GM12878 (cell line): ENCODE results near the gene PHAF1. TPM values are rescaled to one million over a fixed set of nuclear protein-coding genes. Genes with fewer than 3 reads are reported as not detected.

Experiments used
- ATAC-seq: fragments of 200-7000 bp; cut with Tn5 transposase; 3 replicates; pipeline ENCODE4 v1.9.1; 2020; ENCODE audit warnings: mild to moderate bottlenecking, moderate library complexity
- BruUV-seq: library from RNA; stranded (reverse); fragments of 400-500 nt; replicated peaks from 2 replicates; lab custom pipeline; 2021; lab: Mats Ljungman, UMichigan
- CTCF ChIA-PET: fragments of 300-600 bp; sonication (Branson Sonifier 250); formaldehyde crosslinking; extraction: SDS; loops from one replicate; lab custom pipeline; 2021; ENCODE audit warnings: inconsistent platforms; lab: Yijun Ruan, JAX
- POLR2A ChIA-PET: fragments of 350-600 bp; formaldehyde crosslinking; extraction: SDS; loops from one replicate; lab custom pipeline; 2021; ENCODE audit warnings: inconsistent platforms; lab: Charles Lee
- RAD21 ChIA-PET: fragments of 300-600 bp; sonication (Branson Sonifier 250); formaldehyde crosslinking; loops from one replicate; lab custom pipeline; 2023; ENCODE audit warnings: antibody characterized with exemption; ENCODE audit not compliant: unreplicated experiment; lab: Charles Lee
- SMC1A ChIA-PET: fragments of 300-600 bp; sonication (Branson Sonifier 250); formaldehyde crosslinking; loops from one replicate; lab custom pipeline; 2023; ENCODE audit not compliant: unreplicated experiment, uncharacterized antibody; lab: Charles Lee
- DNase-seq: peaks from one replicate; pipeline ENCODE4 v3.0.0-alpha.2; 2011; ENCODE audit warnings: low read depth, low spot score
- FAIRE-seq: peaks from 3 replicates; lab custom pipeline; 2011; peaks lifted over from hg19 to GRCh38; lab: Jason Lieb, UNC
- H2AFZ ChIP-seq: 2 replicates; pipeline ENCODE4 v1.6.0; 2011; ENCODE audit warnings: low read depth, low read length, control low read depth; ENCODE audit not compliant: control insufficient read depth
- H3K27ac ChIP-seq: 2 replicates; pipeline ENCODE4 v1.5.1; 2011; ENCODE audit warnings: control low read depth; ENCODE audit not compliant: control insufficient read depth, insufficient read depth
- H3K27me3 ChIP-seq, 2 experiments: replicated peaks in 1 of 2; 2 replicates each; pipeline versions ENCODE4 v1.6.0 to v1.6.1; 2011; ENCODE audit warnings: low read length in 1 of 2; ENCODE audit not compliant: control insufficient read depth in 2 of 2, insufficient read depth in 2 of 2
- H3K36me3 ChIP-seq, 2 experiments: 2 replicates each; pipeline ENCODE4 v1.5.1; 2011; ENCODE audit warnings: low read length in 1 of 2; ENCODE audit not compliant: control insufficient read depth in 2 of 2, insufficient read depth in 2 of 2
- H3K4me1 ChIP-seq: 2 replicates; pipeline ENCODE4 v1.6.1; 2011; ENCODE audit warnings: mild to moderate bottlenecking, low read length, moderate library complexity, mixed read lengths; ENCODE audit not compliant: control insufficient read depth, insufficient read depth
- H3K4me2 ChIP-seq: 2 replicates; pipeline ENCODE4 v1.6.0; 2011; ENCODE audit warnings: control low read depth; ENCODE audit not compliant: control insufficient read depth, insufficient read depth
- H3K4me3 ChIP-seq: fragments of 200-600 bp; sonication (generic); 2 replicates; pipeline ENCODE4 v1.5.1; 2016
- H3K79me2 ChIP-seq: 2 replicates; pipeline ENCODE4 v1.6.0; 2011; ENCODE audit warnings: low read length; ENCODE audit not compliant: control insufficient read depth, insufficient read depth
- H3K9ac ChIP-seq: 2 replicates; pipeline ENCODE4 v1.8.0; 2011; ENCODE audit warnings: low read length, control low read depth, mixed read lengths; ENCODE audit not compliant: control insufficient read depth, insufficient read depth
- H3K9me3 ChIP-seq: replicated peaks from 3 replicates; pipeline ENCODE4 v1.5.1; 2011; ENCODE audit warnings: mild to moderate bottlenecking, low read length; ENCODE audit not compliant: control insufficient read depth, insufficient read depth
- H4K20me1 ChIP-seq: 2 replicates; pipeline ENCODE4 v1.6.0; 2011; ENCODE audit not compliant: control insufficient read depth, insufficient read depth
- CBX5 ChIP-seq: sonication (generic); IDR thresholded peaks from 2 replicates; pipeline ENCODE4 v1.6.1; 2016; ENCODE audit warnings: low read depth, moderate library complexity, mild to moderate bottlenecking, inconsistent platforms
- CEBPB ChIP-seq, 2 experiments: fragments of 150-350 bp in 1 of 2; IDR thresholded peaks; 2 replicates each; pipeline ENCODE4 v1.6.1; 2012 to 2014; ENCODE audit warnings: low read depth in 2 of 2, low read length in 2 of 2, borderline replicate concordance in 1 of 2, inconsistent platforms in 1 of 2
- DPF2 ChIP-seq: fragments of 450-650 bp; IDR thresholded peaks from 2 replicates; pipeline ENCODE4 v1.6.1; 2017; ENCODE audit warnings: mild to moderate bottlenecking
- HDAC6 ChIP-seq: fragments of 200-600 bp; sonication (generic); IDR thresholded peaks from one replicate; pipeline ENCODE4 v1.8.0; 2017; ENCODE audit warnings: antibody characterized with exemption; ENCODE audit not compliant: unreplicated experiment
- IRF4 ChIP-seq: IDR thresholded peaks from 2 replicates; pipeline ENCODE4 v1.6.1; 2011; ENCODE audit warnings: low read depth, low read length
- JUND ChIP-seq: IDR thresholded peaks from 2 replicates; pipeline ENCODE4 v1.6.1; 2012; ENCODE audit warnings: low read depth, mild to moderate bottlenecking, low read length, improper control_type of control experiment, moderate library complexity
- KAT2A ChIP-seq: conservative IDR thresholded peaks from 2 replicates; pipeline ENCODE4 v1.6.1; 2011; ENCODE audit warnings: low read depth, low read length; ENCODE audit not compliant: control insufficient read depth
- MAX ChIP-seq: IDR thresholded peaks from 2 replicates; pipeline ENCODE4 v1.6.1; 2012; ENCODE audit warnings: low read depth, low read length, improper control_type of control experiment
- MLLT1 ChIP-seq: fragments of 450-650 bp; IDR thresholded peaks from 2 replicates; pipeline ENCODE4 v1.6.1; 2016; ENCODE audit warnings: mild to moderate bottlenecking
- MTA3 ChIP-seq: IDR thresholded peaks from 2 replicates; pipeline ENCODE4 v1.6.1; 2012; ENCODE audit warnings: low read length, inconsistent platforms, borderline replicate concordance
- MYC ChIP-seq: IDR thresholded peaks from 2 replicates; pipeline ENCODE4 v1.6.1; 2011; ENCODE audit warnings: mild to moderate bottlenecking, low read length, moderate library complexity, inconsistent platforms; ENCODE audit not compliant: insufficient read depth, insufficient replicate concordance, insufficient read length, severe bottlenecking
- NBN ChIP-seq: fragments of 450-650 bp; IDR thresholded peaks from 2 replicates; pipeline ENCODE4 v1.6.1; 2016
- POLR2A ChIP-seq: IDR thresholded peaks from 2 replicates; pipeline ENCODE4 v1.6.1; 2011; ENCODE audit warnings: low read depth, mild to moderate bottlenecking, low read length
- SIX5 ChIP-seq: IDR thresholded peaks from 2 replicates; pipeline ENCODE4 v1.6.1; 2011; ENCODE audit warnings: mild to moderate bottlenecking, low read depth, low read length, moderate library complexity; ENCODE audit not compliant: severe bottlenecking
- ZBTB33 ChIP-seq: fragments of 450-650 bp; IDR thresholded peaks from 2 replicates; pipeline ENCODE4 v1.6.1; 2017; ENCODE audit warnings: mild to moderate bottlenecking
- WGBS: methylation state at CpG from one replicate; pipeline ENCODE4 v1.1.6; 2016; ENCODE audit warnings: low lambda C conversion rate; ENCODE audit not compliant: insufficient replicate concordance, insufficient coverage; ENCODE audit errors: missing lambda C conversion rate; 5-methylcytosine and 5-hydroxymethylcytosine counted together
- in situ Hi-C: fragments of 300-500 bp; cut with MboI; formaldehyde crosslinking; loops from 9 replicates; pipeline ENCODE4 v1.14.3; 2018; ENCODE audit warnings: mixed read lengths
- intact Hi-C: fragments of 100-400 bp; cut with micrococcal nuclease; formaldehyde crosslinking; loops from one replicate; pipeline ENCODE4 v1.14.2; 2022; ENCODE audit not compliant: unreplicated experiment
- polyA plus RNA-seq, 11 experiments: library from polyadenylated mRNA; depleted of rRNA in 4 of 11; unstranded in 6 of 11; stranded (reverse) in 5 of 11; fragments of >200 nt; fragmentation: Nextera tagmentation in 4 of 11; fragmentation: Illumina TruSeq in 1 of 11; extraction: Ambion mirVana in 4 of 11; extraction: Trizol in 1 of 11; gene quantifications; 1 replicate in 1 of 11; 2 replicates in 10 of 11; pipeline versions ENCODE4 v1.2.1 to v1.2.3, GENCODE V29; 2011 to 2016; ENCODE audit warnings: inconsistent platforms in 2 of 11, missing spikeins in 2 of 11, low read depth in 1 of 11
- total RNA-seq, 4 experiments: library from RNA; depleted of rRNA in 3 of 4; stranded (reverse); fragments of >200 nt in 3 of 4; fragmentation: Illumina TruSeq in 1 of 4; extraction: Trizol in 1 of 4; gene quantifications; 2 replicates each; pipeline versions ENCODE4 v1.2.1 to v1.2.3, GENCODE V29; 2013 to 2021
- TF ChIP-seq, protein P1 (sequence below): IDR thresholded peaks from 2 replicates; pipeline ENCODE4 v1.6.1; 2012; ENCODE audit warnings: mild to moderate bottlenecking, low read depth, low read length

Gene PHAF1
- total and polyA plus RNA-seq, 10 of the 15 experiments (the other 5 are each of a cell fraction or from before 2014, with no cell fraction given): 4.5 to 20.9 (median 14.9) TPM

DNA sequence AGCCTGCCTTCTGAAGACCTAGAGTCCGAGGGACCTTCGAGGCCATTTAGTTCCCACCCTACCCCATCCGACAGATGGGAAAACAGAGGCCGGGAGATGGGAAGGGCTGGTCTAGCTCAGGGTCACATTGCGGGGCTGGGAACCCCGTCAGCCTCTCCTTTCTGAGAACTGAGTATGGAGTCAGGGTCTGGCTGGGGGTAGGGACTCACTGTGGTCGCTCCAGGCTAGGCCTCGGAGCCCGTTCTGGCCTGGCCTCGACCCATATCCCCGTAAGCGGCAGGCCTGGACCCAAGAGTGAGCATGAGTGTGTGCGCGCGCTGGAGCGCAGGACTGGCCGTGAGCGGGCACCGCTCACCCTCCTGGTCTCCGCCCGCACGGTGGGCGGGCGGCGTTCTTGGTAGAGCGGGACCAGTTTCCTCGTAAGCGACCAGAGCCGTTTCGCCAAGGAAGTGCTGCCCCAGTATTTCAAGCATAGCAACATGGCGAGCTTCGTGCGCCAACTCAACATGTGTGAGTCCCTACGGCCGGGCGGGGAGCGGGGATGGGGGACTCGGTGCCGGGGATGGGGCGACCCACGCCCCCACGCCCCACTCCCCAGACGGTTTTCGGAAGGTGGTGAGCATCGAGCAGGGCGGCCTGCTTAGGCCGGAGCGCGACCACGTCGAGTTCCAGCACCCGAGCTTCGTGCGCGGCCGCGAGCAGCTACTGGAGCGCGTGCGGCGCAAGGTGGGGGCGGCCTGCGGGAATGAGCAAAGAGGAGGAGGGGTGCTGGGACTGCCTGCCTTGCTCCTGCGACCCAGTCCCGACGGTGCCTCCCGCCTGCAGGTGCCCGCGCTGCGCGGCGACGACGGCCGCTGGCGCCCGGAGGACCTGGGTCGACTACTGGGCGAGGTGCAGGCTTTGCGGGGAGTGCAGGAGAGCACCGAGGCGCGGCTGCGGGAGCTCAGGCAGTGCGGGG is 55.7 kb downstream of the PHAF1 start:
- no peak overlapping the region for H3K9ac ChIP-seq
- H3K4me3 ChIP-seq: no peak overlapping the region
- H4K20me1 ChIP-seq: no peaks in the 10 kb centered on the region; the same call in 1 of the 2 replicates
- no peaks in the 10 kb centered on the region; the same call in 1 of the 2 replicates for H3K79me2 ChIP-seq
- ATAC-seq (no peak), FAIRE-seq (no peak), DNase-seq (no peak)
- CTCF ChIA-PET: interaction anchor here (0.9 kb wide), 1 partner anchor 9 kb away, joined by 3 read pairs; no protein-coding TSS in a partner anchor
- no peak overlapping the region for H2AFZ ChIP-seq
- 19% methylated on average over 53 of the region's 85 CpGs for WGBS
- BruUV-seq: no TSS peak
- POLR2A ChIA-PET: no interaction called here
- no peaks in the 10 kb centered on the region; the same call in 2 of the 3 replicates for H3K9me3 ChIP-seq
- peaks cover 2 to 18% of the 10 kb centered on the region in 2 experiments for H3K27me3 ChIP-seq
- H3K27ac ChIP-seq: no peak overlapping the region
- H3K4me1 ChIP-seq: peaks cover 48% of the 10 kb centered on the region
- SMC1A ChIA-PET: no interaction called here
- RAD21 ChIA-PET: no interaction called here
- intact Hi-C loops (no loop called here), in situ Hi-C loops (no loop called here)
- no peak overlapping the region for H3K4me2 ChIP-seq
- H3K36me3 ChIP-seq: no peaks in the 10 kb centered on the region
- peak; percentile 64 for TF ChIP-seq MLLT1
- TF ChIP-seq ZBTB33: peak; percentile 39; the same call in 1 of the 2 replicates
- TF ChIP-seq CEBPB (IDR thresholded peaks at IDR 0.05; ENCODE audit: borderline replicate concordance in 1 of 2, low read depth in 2 of 2, low read length in 2 of 2): no peak
- 0 out of 2 replicates have a peak, but pooled peaks have one; percentile 18 for TF ChIP-seq MAX
- TF ChIP-seq HDAC6: no peak
- no peak for TF ChIP-seq MYC
- TF ChIP-seq, protein P1, sequence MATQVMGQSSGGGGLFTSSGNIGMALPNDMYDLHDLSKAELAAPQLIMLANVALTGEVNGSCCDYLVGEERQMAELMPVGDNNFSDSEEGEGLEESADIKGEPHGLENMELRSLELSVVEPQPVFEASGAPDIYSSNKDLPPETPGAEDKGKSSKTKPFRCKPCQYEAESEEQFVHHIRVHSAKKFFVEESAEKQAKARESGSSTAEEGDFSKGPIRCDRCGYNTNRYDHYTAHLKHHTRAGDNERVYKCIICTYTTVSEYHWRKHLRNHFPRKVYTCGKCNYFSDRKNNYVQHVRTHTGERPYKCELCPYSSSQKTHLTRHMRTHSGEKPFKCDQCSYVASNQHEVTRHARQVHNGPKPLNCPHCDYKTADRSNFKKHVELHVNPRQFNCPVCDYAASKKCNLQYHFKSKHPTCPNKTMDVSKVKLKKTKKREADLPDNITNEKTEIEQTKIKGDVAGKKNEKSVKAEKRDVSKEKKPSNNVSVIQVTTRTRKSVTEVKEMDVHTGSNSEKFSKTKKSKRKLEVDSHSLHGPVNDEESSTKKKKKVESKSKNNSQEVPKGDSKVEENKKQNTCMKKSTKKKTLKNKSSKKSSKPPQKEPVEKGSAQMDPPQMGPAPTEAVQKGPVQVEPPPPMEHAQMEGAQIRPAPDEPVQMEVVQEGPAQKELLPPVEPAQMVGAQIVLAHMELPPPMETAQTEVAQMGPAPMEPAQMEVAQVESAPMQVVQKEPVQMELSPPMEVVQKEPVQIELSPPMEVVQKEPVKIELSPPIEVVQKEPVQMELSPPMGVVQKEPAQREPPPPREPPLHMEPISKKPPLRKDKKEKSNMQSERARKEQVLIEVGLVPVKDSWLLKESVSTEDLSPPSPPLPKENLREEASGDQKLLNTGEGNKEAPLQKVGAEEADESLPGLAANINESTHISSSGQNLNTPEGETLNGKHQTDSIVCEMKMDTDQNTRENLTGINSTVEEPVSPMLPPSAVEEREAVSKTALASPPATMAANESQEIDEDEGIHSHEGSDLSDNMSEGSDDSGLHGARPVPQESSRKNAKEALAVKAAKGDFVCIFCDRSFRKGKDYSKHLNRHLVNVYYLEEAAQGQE: no peak
- TF ChIP-seq NBN: no peak
- TF ChIP-seq CBX5: no peak
- no peak for TF ChIP-seq SIX5
- peak; percentile 26; the same call in 1 of the 2 replicates for TF ChIP-seq POLR2A
- TF ChIP-seq JUND: no peak
- TF ChIP-seq IRF4: no peak
- TF ChIP-seq MTA3: no peak
- TF ChIP-seq DPF2: no peak
- no peak for TF ChIP-seq KAT2A
